T-helper 9 cell (primary cell): ENCODE data around the gene ARMCX4.
"Not testable (repeated sequence)": the region's sequence is repeated elsewhere in the genome, so short reads cannot be mapped to it uniquely, and the experiment has no call there.

ENCODE experiments used
- DNase-seq: peaks from one replicate; pipeline ENCODE4 v3.0.0-alpha.2; 2020
- total RNA-seq, 2 donors: gene quantifications; one replicate each; lab custom pipeline; 2026; lab: John Stamatoyannopoulos, UW

ARMCX4 gene
- total RNA-seq: 8.9 to 11.1 reads per million in 2 donors

DNA sequence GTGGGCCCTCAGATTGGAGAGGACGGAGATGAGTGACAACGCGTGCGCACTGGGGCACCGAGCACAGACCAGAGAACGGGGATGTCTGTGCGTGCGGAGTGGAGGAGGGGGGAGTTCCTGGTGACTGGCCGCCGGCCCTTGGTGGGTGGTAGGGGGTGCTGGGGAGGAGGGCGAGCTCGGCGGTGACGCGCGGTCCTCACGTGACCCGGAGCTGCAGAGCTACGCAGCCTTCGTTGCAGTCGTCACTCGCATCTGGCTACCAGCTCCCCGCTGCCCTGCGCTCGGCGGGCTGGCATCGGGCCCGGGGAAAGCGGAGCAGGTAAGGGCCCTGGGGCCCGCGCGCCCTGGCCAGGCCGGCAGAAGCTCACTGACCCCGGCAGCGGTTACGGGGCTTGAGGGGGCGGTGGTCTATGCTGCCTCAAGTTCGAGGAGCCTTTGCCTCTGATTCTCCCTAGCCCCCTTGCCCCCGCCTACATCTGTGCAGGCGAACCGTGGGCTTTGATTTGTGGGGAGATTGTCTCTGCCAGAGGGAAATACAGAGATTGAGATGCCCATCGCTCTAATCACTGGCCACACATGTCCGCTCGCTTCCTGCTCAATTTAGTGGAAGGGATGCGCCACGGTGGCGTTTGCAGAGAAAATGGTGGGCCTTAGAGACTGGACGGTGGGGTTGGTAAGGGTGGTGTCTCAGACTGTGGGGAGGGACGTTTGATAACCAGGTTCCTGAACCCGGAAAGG lies at the start of gene ARMCX4:
TSS of gene ARMCX4 (plus strand) at position 245 of the 738 bp plus-strand sequence. CDS start 3,134 bp downstream, outside the sequence.
- peak; percentile 2 for DNase-seq

DNA sequence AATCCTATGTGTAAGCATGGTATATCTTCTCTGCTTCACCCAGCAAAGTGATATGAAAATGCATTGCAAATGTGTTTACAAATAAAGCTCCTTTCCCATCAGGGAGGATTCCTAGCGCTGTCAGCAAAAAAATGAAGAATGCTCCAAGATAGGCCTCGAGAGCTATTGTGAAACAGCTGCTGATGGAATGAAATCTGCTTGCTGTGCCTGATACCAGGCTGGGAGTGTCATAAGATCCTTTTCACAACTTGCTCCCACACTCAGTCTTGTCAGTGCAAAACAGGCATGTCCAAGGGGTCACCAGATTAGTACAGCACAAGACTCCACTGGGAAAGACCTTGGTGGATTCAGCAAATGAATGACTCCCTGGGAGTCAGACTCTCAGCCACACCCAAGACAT lies 43.2 kb upstream of the ARMCX4 start:
- DNase-seq: no peak

DNA sequence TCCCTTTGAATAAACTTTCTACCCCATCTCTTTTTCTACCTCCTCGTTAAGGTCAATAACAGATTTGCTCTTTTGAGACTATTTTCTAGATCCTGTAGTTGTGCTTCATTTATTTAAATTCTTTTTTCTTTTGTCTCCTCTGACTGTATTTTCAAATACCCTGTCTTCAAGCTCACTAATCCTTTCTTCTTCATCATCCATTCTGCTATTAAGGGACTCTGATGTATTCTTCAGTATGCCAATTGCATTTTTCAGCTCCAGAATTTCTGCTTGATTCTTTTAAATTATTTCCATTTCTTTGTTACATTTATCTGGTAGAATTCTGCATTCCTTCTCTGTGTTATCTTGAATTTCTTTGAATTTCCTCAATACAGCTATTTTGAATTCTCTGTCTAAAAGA lies 36.0 kb upstream of the ARMCX4 start:
- no peak for DNase-seq

DNA sequence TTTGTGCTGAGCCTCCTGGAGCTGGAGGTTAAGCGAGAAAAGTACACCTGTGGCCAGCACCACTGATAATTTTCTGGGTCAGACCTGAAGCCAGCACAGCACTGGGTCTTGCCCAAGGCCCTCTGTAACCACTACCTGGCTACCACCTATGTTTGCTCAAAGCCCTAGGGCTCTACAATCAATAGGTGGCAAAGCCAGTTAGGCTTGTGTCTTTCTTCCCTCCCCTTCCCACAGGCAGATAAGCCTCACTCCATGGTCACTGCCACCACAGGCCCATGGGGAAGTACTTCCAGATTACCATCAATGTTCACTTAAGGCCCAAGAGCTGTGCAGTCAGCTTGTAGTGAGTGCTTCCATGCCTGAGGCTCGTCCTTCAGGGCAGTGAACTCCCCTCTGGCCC lies 35.2 kb upstream of the ARMCX4 start:
- DNase-seq: no peak

DNA sequence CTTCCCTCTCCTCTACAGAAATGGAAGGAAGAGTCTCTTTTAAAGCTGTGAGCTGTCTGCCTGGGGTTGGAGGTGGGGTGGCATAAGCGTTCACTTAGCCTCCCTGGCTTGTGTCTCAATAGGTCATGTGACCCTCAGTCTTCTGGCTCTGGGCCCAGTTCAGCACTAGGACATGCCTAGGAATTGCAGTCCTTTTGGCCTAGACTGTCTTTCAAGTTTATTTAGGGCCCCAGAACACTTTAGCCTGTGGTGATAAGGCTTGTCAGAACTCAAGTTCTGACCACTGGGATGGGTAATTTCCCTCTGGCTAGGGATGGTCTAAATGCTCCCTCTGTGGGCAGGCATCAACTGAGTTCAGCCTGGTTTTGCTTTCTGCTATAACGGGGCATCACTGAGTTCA lies 34.3 kb upstream of the ARMCX4 start:
- DNase-seq: no peak

DNA sequence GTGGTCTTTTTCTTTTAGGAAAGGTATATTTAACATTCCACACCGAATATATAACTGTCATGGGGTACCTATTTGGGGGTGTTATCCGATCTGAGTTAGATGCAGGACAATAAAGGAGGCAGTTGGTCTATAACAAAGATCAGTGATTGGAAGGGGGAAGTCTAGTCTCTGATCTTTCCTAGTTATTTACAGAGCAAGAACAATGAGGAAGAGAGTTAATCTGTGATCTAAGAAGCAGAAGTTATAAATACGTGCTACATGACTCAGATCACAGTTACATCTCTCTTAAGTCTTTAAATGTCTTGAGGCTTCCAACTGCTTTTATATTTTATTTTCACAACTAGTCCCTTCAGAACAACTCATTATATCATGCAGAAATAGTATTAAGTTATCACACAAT lies 33.2 kb upstream of the ARMCX4 start:
- no peak for DNase-seq

DNA sequence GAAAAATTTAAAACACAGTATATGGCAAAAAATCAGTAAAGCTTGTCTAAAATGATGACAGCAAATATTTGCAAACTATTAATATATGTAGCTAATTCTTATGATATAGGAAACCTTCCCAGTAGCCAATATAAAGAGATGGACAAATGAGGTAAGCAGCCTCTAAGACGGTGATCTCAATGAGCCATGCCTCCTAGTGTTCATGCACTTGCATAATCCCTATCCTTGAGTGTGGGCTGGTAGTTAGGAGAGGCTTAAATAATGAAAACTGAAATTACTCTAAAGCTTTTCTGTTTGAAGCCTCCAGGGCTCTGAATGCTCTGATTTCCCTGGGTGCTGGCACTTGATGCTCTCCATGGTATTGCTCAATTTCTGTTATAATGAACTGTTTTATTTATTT lies 24.6 kb upstream of the ARMCX4 start:
- no peak for DNase-seq

DNA sequence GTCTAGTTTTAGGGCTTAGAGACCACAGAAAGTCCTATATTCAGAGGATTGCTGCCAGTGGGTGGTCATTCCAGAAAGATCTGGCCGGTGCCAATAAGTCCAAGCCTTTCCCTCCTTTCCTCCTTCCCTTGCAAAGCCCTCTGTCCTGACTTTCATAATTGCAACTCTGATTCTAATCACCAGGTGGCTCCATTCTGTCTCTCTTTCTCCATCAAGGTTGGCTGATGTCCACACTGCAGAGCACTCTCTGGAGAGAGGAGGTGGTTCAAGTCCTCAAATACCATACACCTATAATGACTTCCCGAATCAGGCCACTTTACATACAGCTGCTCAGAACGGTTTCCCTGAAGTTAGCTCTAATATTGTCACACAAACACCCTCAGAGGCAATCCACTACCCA lies 22.4 kb upstream of the ARMCX4 start:
- DNase-seq: no peak

DNA sequence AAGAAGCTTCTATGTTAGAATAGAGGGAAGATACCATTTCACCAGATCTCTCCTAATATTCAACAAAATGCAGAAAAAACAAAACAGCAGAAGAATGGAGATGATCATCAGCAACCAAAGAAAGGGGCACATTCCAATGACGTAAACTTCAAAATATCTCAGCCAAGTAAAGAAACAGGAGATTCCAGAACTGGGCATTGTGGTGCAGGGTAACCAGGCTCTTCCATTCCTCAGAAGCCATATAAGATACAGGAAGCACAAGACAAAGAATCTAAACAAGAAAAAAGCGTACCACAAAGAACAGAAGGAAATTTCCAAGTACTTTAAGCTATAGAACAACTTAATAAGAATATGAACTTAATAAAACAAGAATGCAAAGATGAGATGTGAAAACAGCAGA lies 6.9 kb upstream of the ARMCX4 start:
- DNase-seq: no peak

DNA sequence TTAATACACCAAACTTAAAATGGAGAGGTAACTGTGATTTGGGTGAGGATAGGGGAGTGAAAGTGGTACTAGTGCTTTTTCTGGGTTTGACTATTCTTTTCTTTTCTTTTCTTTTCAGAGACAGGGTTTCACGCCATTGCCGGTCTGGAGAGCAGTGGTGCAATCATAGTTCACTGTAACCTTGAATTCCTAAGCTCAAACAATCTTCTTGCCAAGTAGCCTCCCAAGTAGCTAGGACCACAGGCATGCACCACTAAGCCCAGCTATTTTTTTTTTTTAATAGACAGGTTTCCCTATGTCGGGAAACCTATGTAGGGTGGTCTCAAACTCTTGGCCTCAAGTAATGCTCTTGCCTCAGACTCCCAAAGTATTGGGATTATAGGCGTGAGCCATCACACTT lies 3.0 kb upstream of the ARMCX4 start:
- DNase-seq: no peak

DNA sequence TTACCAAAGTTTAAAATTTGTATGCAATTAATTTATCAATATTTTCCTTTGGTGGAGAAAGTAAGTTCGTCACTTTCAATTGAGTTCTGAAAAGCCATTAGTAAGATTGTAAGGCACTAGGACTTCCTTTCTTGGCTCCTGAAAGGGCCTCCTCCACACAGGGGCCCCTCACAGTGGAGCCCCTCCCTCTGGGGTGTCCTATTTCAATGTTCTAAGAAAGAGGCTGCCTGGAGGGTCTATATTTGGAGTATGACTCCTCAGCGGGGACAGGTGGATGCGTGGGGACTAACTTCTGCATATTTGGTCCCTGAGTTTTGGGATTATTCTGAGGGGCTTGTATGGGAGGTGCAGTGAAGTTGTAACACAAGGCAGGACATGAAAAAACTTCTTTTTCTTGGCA lies 1.6 kb upstream of the ARMCX4 start:
- no peak for DNase-seq

DNA sequence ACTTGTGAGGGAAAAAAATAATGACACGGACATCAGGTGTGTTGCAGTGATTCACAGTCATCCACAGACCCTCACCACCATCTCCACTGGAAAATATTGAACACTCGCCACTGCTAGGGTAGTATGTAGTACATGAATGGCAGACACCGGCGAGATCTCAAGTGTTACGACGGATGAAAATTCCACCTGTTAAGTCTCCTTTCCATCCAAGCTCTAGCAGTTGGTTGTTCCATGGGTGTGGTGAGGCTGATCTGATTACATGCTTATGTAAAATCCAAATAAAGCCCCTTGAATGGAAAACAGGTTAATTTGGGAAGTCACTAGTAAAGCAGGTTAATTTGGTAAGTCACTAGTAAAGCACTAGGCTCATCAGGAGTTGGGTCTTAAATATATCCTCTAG lies 1.1 kb upstream of the ARMCX4 start:
- DNase-seq: no peak

DNA sequence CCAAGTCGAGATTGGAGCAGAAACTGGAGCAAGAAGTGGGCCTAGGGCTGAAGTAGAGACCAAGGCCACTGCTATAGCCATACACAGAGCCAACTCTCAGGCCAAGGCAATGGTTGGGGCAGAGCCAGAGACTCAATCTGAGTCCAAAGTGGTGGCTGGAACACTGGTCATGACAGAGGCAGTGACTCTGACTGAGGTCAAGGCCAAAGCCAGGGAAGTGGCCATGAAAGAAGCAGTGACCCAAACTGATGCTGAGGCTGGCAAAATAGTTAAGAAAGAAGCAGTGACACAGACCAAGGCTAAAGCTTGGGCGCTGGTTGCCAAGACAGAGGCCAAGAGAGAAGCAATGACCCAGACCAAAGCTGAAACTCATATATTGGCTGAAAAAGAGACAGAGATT lies 3.5 kb downstream of the ARMCX4 start:
- no peak for DNase-seq

DNA sequence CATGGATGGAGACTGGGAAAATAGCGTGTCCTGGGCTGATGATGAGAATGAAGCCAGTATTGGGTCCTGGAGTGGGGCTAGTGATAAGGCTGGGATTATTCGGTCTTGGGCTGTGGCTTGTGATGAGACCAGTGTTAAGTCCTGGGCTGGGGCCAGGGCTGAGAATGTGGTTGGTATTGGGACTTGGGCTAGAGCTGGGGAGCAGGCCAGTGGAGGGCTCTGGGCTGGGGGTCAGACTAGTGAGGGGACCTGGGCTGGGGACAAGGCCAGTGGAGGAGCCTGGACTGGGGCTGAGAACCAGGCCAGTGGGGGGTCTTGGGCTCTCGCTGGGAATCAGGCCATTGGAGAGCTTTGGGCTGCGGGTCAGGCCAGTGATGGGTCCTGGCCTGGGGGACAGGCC lies 6.7 kb downstream of the ARMCX4 start:
- DNase-seq: no peak

DNA sequence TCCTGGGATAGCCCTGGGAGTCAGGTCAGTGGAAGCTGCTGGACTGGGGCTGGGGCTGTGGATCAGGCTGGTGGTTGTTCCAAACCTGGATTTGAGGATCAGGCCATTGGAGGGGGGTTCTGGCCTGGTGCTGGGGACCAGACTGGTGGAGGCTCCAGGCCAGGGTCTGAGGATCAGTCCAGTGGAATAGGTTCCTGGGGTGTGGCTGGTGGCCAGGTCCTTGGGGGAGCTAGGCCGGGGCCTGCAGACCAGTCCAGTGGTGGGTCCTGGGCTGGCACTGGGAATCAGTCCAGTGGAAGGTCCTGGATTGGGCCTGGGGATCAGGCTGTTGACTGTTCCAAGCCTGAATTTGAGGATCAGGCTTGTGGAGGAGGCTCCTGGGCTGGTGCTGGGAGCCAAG lies 8.0 kb downstream of the ARMCX4 start:
- no peak for DNase-seq

DNA sequence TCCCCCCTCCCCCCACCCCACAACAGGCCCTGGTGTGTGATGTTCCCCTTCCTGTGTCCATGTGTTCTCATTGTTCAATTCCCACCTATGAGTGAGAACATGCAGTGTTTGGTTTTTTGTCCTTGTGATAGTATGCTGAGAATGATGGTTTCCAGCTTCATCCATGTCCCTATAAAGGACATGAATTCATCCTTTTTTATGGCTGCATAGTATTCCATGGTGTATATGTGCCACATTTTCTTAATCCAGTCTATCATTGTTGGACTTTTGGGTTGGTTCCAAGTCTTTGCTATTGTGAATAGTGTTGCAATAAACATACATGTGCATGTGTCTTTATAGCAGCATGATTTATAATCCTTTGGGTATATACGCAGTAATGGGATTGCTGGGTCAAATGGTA lies 17.7 kb downstream of the ARMCX4 start:
- not testable (repeated sequence) for DNase-seq

DNA sequence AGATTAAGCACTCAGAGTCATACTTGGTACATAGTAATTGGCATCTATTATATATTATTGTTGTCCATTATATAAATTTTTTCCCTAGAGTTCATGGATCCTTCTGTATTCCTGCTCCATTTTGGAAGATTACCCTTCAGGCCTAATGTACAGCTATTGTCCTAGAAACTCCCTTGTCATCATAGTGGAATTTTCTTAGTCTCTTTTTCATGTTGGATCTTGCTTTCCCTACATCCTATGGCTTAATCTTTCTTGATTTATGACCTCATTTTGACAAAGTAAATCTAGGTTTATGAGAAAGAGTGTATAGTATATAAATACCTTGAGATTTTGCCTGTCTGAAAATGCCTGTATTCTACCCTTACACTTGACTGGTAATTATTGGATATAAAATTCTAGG lies 22.1 kb downstream of the ARMCX4 start:
- DNase-seq: no peak

DNA sequence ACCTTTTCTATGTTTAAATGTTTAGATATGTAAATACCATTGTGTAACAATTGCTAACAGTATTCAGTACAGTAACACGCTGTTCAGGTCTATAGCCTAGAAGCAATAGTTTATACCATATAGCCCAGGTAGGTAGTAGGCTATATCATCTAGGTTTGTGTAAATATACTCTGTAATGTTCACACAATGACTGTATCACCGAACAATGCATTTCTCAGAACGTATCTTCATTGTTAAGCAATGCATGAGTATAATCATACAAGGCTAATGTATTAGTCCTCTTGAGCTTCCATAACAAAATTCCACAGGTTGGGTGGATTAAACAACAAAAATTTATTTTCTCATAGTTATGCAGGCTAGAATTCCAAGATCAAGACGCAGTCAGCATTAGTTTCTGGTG lies 22.7 kb downstream of the ARMCX4 start:
- no peak for DNase-seq

DNA sequence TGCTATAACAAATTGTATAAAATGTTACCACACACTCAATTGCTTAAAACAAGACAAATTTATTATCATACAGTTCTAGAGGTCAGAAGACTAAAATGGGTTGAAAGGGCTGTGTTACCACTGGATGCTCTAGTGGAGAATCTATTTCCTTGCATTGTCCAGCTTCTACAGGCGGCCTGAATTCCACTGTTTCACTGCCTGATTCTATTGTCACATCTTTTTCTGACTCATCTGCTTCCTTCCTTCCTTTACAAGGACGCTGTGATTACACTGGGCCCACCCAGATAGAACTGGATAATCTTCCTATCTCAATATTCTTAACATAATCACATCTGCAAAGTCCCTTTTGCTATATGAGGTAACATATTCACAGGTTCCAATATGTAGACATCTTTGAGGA lies 45.7 kb downstream of the ARMCX4 start:
- DNase-seq: no peak
